H1 (cell line): ENCODE measurements around the gene LYSET. TPM values are rescaled to one million over a fixed set of nuclear protein-coding genes. Genes with fewer than 3 reads are reported as not detected.

ENCODE experiments used
- ATF2 ChIP-seq: IDR thresholded peaks from 2 replicates; pipeline ENCODE4 v1.6.1; 2012; ENCODE audit warnings: low read length, inconsistent platforms
- CEBPB ChIP-seq: IDR thresholded peaks from 2 replicates; pipeline ENCODE4 v1.6.1; 2012; ENCODE audit warnings: low read depth, low read length
- CHD2 ChIP-seq: IDR thresholded peaks from 2 replicates; pipeline ENCODE4 v1.6.1; 2012; ENCODE audit warnings: low read length, improper control_type of control experiment
- RFX5 ChIP-seq: IDR thresholded peaks from 2 replicates; pipeline ENCODE4 v1.6.1; 2011; ENCODE audit warnings: low read depth, low read length, improper control_type of control experiment, borderline replicate concordance
- SRF ChIP-seq: IDR thresholded peaks from 2 replicates; pipeline ENCODE4 v1.6.1; 2011; ENCODE audit warnings: mild to moderate bottlenecking, low read depth, low read length, moderate library complexity
- TAF7 ChIP-seq: optimal IDR thresholded peaks from 2 replicates; pipeline ENCODE3; 2011; ENCODE audit warnings: low read depth, mild to moderate bottlenecking, inconsistent platforms, low read length, moderate library complexity, borderline replicate concordance
- TEAD4 ChIP-seq: IDR thresholded peaks from 2 replicates; pipeline ENCODE4 v1.6.1; 2012; ENCODE audit warnings: low read depth, low read length, inconsistent platforms, mixed read lengths
- polyA plus RNA-seq, 7 experiments: library from polyadenylated mRNA; depleted of rRNA in 3 of 7; stranded (reverse) in 5 of 7; unstranded in 2 of 7; fragments of >200 nt in 5 of 7; fragments of 200-250 nt in 2 of 7; gene quantifications; 1 replicate in 5 of 7; 2 replicates in 1 of 7; 4 replicates in 1 of 7; pipeline versions ENCODE4 v1.2.1 to v1.2.3, GENCODE V29; 2011 to 2013; ENCODE audit warnings: missing spikeins in 2 of 7, mixed read lengths in 2 of 7
- total RNA-seq: library from RNA; stranded (reverse); fragmentation: NEBNext Ultra II Directional; extraction: Animal tissue kit (Norgen Biotek cat#: 25700); gene quantifications from 2 replicates; pipeline ENCODE4 v1.2.1, GENCODE V29; 2021

Gene LYSET
- total and polyA plus RNA-seq, 2 of the 8 experiments (the other 6 are each of a cell fraction or from before 2014, with no cell fraction given): 26.2 to 26.9 TPM

GRCh38 chr14:93212432-93212831 is 27.3 kb downstream of the LYSET start (continued):
- TF ChIP-seq SRF (no peak), TAF7 (no peak), RFX5 (no peak), TEAD4 (no peak), CHD2 (no peak), ATF2 (no peak), CEBPB (no peak)
- TF ChIP-seq, all 59 proteins: peak for 0
